Renal cortical epithelial cell (primary cell): Measurements from ENCODE around the gene AURKB. TPM values are rescaled to one million over a fixed set of nuclear protein-coding genes. Genes with fewer than 3 reads are reported as not detected.
A peak's percentile ranks its signal among the peaks of the same experiment; 100 is the strongest.

Experiments
- DNase-seq: peaks from one replicate; pipeline ENCODE4 v3.0.0-alpha.2; 2011; ENCODE audit warnings: low read depth
- total RNA-seq: library from RNA; depleted of rRNA; stranded (reverse); fragments of >200 nt; gene quantifications from 2 replicates; pipeline ENCODE4 v1.2.3, GENCODE V29; 2014

AURKB gene
- total RNA-seq, 1 donor from 2014 or later: 1.0 TPM

DNA sequence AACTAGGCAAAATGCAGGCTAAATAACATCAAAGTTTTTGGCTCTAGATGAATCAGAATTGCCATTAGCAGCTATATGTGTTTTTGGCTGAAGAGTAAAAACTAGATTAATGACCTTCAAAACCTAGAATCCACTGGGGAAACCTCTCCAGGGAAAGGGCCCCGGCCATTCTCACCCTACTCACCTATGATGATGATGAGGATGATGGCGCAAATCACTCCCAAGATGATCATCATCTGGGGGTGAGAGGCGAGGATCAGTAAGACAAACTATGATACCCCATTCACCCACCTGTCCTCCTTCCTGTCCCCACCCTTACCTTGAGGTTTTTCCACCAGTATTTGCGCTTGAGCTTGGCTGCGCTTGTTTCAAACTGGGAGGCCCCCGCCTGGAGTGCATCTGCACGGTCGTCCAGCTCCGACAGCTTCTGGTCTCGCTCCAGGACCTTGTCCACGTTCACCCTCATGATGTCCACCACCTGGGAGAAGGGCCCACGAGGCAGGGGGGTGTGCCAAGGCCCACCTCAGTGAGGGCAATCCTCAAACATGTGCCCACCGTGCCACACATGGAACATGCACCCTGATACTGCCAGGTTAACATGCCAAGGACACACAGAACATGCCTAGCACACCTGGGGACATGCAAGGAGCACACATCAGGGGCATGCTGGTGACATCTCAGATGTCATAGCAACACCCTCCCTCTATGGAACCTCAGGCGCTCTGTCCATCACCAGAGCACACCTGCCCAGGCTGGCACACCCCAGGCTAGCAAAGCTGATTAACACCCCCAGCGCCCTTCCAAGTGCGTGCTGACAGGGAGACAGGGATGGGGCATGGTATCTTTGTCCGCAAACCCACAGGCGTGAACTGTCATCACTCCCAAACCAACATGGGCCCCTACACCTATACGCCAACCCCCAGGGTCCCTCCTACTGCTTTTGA, 48.8 kb downstream of the AURKB start:
- DNase-seq: no peak

DNA sequence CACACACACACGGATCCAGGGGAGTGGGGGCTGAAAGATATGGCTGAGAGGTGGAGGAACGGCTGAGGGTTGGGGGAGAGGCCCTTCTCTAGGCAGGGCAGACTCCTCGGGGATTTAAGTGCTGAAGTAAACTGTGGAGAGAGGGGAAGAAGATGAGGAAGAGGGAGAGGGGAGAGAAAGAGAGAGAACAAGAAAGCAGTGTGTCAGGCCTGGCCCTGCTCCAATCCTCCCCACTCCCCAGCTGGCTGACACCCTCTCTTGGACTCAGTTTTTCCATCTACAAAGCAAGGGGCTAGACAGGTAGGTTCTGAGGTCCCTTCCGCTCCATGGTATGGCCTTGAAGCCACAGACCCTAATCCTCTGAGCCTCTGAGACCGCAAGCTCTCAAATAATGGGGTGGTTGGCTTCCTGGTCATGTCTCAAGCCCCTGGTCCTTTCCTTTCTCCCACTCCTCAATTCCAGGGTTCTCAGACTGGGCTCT, 49.6 kb downstream of the AURKB start:
- no peak for DNase-seq

DNA sequence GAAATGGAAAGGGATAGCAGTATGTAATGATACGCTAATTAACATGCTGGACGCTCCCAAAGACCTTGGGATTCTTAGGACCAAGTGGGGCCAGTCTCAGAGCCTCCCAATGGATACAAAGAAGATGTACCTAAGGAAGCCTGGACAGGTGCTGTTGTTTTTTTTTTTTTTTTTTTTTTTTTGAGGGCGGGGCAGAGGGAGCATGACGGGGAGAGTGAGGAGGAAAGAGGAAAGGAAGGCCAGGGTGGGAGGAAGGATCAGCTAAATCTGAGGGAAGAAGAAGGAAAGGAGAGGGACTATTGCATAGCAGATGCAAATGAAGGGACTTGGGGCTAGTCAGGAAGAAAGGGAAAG, 50.2 kb downstream of the AURKB start:
- DNase-seq: no peak

DNA sequence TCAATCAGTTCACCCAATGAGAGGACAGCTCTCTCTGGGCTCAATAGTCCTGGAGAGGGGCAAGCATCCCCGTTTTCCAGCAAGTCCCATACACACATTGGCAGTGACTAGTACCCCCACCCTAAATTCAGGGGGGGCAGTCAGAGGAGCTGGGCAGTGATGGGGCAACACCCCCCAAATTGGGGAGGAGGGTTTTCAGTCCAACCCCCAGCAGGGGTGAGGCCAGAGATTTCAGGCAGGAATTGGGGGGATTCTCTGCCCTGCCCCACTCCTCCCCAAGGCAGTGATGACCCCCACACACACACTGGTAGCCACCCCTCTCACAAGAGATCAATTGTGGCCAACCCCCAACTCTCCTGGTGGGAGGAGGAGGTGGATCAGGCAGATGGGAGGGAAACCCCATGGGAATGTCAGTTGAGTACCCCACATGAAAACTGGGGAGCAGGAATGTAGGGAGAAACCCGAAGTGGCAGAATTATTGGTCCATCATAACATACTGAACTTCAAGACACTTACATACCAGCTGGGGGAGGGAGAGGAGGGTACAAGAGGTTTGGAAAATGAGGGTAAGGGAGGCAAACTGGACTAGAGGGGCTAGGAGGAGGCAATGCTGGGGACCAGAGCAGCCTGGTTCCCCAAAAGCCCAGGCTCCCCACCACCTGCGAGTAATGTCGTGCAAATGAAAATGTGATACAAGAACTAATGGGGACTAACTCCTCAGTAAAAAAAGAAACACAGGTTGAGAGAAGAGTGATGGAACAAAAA, 50.7 kb downstream of the AURKB start:
- DNase-seq: no peak

DNA sequence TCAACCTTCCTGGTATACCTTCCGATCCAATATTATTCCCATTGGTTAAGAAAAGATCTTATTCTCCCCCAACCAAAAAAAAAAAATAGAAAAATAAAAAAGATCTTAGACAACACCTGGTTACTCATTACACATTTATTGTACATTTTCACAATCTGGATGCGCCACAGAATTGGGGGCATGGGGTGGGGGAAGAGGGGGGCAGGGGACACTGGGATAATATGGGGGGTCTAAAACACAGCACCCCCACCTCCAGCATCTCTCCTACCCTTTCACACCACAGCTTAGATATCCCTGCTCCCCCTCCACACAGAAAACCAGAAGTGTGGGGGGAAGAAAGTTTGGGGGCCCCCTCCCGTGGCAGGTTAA, 51.4 kb downstream of the AURKB start:
- no peak for DNase-seq

DNA sequence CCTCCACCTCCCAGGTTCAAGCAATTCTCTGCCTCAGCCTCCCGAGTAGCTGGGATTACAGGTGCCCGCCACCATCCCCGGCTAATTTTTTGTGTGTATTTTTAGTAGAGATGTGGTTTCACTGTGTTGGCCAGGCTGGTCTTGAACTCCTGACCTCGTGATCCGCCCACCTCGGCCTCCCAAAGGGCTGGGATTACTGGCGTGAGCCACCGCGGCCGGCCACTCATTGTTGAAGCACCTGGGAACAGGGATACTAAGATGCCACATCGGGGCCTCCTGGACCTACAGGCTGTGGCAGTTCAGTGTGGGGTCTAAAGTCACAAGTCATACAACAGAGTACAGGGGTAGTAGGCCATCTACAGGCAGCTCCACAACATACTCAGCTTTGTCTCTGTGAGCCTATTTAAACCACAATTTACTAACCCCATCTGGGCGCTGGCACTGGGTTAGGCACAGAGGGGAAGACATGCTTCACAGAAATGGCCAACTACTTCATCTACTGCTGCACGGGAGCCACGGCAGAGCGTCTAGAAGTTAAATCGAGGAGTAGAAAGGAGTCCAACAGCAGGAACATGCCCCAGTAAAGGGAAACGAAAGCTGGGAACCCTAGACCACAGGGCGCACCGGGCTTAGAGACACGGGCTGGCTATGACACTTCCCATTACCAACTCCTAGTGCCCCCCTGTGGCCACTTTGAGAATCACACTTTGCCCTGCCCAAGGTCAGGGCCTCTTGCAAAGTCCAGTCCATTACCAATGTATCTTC, 51.9 kb downstream of the AURKB start:
- DNase-seq: peak; percentile 84

DNA sequence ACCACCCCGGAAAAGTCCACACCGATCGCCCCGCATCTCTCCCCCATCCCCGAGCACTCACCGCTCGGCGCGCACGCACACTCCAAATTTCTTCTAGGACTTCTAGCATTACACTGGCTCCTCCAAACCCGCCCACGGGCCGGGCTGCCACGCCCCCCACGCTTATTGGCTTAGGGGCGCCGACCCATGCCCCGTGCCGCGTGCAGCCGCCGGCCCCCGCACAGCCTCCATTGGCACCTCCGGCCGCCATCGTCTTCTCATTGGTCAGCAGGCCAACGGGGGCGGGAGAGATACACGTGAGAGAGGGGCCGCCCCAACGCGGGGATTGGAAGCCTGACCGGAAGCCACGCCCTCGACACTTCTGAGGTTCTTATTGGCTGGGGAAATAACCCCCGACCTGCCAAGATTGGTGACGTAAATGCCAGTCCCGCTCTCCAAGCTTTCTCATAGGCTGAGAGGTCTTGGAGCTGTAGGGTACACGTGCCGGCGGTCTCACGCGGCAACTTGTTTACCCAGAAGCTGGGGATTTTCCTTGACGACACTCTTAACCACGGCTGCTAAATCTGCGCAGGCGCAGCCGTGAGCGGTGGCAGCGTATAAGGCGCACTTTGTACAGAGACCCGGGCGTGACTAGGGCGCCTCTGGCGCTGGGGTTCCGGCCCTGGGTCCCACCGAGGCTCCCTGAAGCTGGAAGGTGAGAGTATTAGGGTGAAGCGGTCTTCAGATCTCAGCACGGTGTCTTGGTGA, 54.0 kb downstream of the AURKB start:
- DNase-seq: peak; percentile 100

DNA sequence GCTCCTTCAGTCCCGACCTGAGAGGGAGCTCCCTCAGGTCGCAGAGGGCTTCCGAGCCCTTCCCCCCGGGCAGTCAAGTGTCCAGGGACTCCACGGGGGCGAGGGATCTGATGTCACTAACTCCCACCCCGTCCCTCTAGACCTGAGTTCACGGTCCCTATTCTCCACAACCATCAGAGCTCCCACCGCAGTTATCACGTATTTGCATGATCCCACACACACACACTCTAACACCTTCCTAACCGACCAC, 54.5 kb downstream of the AURKB start:
- no peak for DNase-seq

DNA sequence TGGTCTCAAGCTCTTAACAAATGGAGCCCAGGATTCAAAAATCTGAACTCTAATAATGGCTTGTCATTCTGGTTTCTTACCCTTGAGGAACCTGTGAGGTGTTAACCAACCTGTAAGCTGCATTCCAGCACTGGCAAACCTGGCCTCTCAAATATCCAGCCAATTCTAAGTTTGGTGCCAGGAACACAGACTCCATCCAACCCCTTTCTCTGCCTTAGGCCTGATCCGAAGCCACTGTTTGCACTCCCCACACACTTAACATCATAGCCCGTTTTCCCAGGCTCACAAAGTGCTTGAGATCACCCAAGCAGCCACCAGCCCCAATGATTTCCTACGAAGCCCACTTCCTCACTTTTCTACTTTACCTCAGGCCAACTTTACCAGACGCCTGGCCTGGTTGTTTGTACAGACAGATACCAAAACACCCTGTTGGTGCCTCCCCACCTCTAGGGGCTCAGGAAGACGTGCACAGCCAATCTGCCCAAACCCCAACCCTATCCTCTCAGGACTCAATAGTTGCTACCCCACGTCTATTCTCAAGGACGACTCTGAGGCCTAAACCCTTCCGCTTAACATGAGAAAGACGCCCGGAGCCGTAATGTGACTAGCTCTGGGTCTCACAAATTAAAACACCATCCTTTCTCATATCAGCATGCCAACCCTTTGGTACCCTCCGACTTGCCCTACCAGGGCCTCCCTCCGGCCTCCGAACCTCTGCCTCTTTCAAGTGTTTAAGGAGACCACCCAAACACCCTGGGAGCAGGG, 55.0 kb downstream of the AURKB start:
- DNase-seq: peak; percentile 33

Other genes starting within 250 kb of the AURKB start
- not detected in 2 replicates for gene GUCY2D, start 208.0 kb downstream of the AURKB start, total RNA-seq
- gene ALOX15B, start 171.5 kb downstream of the AURKB start, total RNA-seq: 0.20 and 2.1 TPM in 2 replicates
- gene ALOX12B, start 122.9 kb downstream of the AURKB start, total RNA-seq: not detected in 2 replicates
- gene ALOXE3, start 92.1 kb downstream of the AURKB start, total RNA-seq: 0.17 TPM in 1 of 2 replicates, not detected in the other
- not detected in 2 replicates for gene HES7, start 86.5 kb downstream of the AURKB start, total RNA-seq
- gene PER1, start 58.2 kb downstream of the AURKB start, total RNA-seq: 4.3 and 34.5 TPM in 2 replicates
- 2.6 and 6.2 TPM in 2 replicates for gene VAMP2, start 47.6 kb downstream of the AURKB start, total RNA-seq
- gene TMEM107, start 34.2 kb downstream of the AURKB start, total RNA-seq: 22.7 and 24.0 TPM in 2 replicates
- gene BORCS6, start 20.4 kb downstream of the AURKB start, total RNA-seq: 11.5 and 12.9 TPM in 2 replicates
- 3.5 and 12.7 TPM in 2 replicates for gene CTC1, start 37.5 kb upstream of the AURKB start, total RNA-seq
- gene PFAS, start 38.7 kb upstream of the AURKB start, total RNA-seq: 19.3 and 23.7 TPM in 2 replicates
- 5.4 and 6.6 TPM in 2 replicates for gene RANGRF, start 78.1 kb upstream of the AURKB start, total RNA-seq
- gene SLC25A35, start 84.8 kb upstream of the AURKB start, total RNA-seq: 0.35 and 1.3 TPM in 2 replicates
- 0.05 TPM in 1 of 2 replicates, not detected in the other for gene ARHGEF15, start 99.7 kb upstream of the AURKB start, total RNA-seq
- not detected in 2 replicates for gene ODF4, start 129.3 kb upstream of the AURKB start, total RNA-seq
- gene RPL26, start 172.6 kb upstream of the AURKB start, total RNA-seq: 4,087 and 4,717 TPM in 2 replicates
- gene RNF222, start 187.3 kb upstream of the AURKB start, total RNA-seq: not detected in 2 replicates
- 31.8 and 38.0 TPM in 2 replicates for gene NDEL1, start 225.3 kb upstream of the AURKB start, total RNA-seq